D721Med (cell line): ENCODE measurements around the gene FMNL1.

Source experiments
- DNase-seq: peaks from one replicate; pipeline ENCODE4 v3.0.0; 2011; ENCODE audit warnings: low spot score; ENCODE audit not compliant: insufficient read length
- FAIRE-seq: peaks from 2 replicates; lab custom pipeline; 2011; peaks lifted over from hg19 to GRCh38; lab: Jason Lieb, UNC
- CTCF ChIP-seq: IDR thresholded peaks from 2 replicates; pipeline ENCODE4 v1.5.1; 2012; ENCODE audit warnings: mild to moderate bottlenecking, control low read depth; ENCODE audit not compliant: insufficient read depth; ENCODE audit errors: missing control alignments

Gene FMNL1

GRCh38 chr17:45292696-45293412 is 71.2 kb downstream of the FMNL1 start:
- FAIRE-seq (no peak), DNase-seq (no peak)
- no peak for TF ChIP-seq CTCF

GRCh38 chr17:45293413-45294211 is 71.9 kb downstream of the FMNL1 start:
- DNase-seq: no peak
- TF ChIP-seq CTCF: no peak
- FAIRE-seq: no peak

GRCh38 chr17:45294506-45294905 is 72.8 kb downstream of the FMNL1 start:
- no peak for DNase-seq
- FAIRE-seq: no peak
- no peak for TF ChIP-seq CTCF

GRCh38 chr17:45296003-45296832 is 74.5 kb downstream of the FMNL1 start:
- no peak for DNase-seq
- TF ChIP-seq CTCF: no peak
- FAIRE-seq: no peak

- no peak for DNase-seq
- no peak for TF ChIP-seq CTCF
- FAIRE-seq: no peak
These were observed 75.1 kb downstream of the FMNL1 start for GRCh38 chr17:45296833-45297124.
